ACC112 (cell line): ENCODE results near the gene NCAPH2.

Experiments
- H2AFZ ChIP-seq: fragments of 200-600 bp; sonication (generic); one replicate; pipeline ENCODE4 v1.6.0; 2017; ENCODE audit warnings: antibody characterized with exemption, low read length; ENCODE audit not compliant: unreplicated experiment
- H3K27ac ChIP-seq: fragments of 200-600 bp; sonication (generic); 2 replicates; pipeline ENCODE4 v1.5.1; 2014; ENCODE audit warnings: low read depth, mild to moderate bottlenecking, antibody characterized with exemption, low read length, moderate library complexity
- H3K27me3 ChIP-seq: fragments of 200-600 bp; sonication (generic); 2 replicates; pipeline ENCODE4 v1.6.1; 2014; ENCODE audit warnings: mild to moderate bottlenecking, antibody characterized with exemption, low read length, moderate library complexity, mixed read lengths; ENCODE audit not compliant: insufficient read depth
- H3K36me3 ChIP-seq: fragments of 200-600 bp; sonication (generic); 2 replicates; pipeline ENCODE4 v1.6.1; 2016; ENCODE audit warnings: mild to moderate bottlenecking, antibody characterized with exemption, low read length, moderate library complexity, mixed read lengths; ENCODE audit not compliant: insufficient read depth
- H3K4me1 ChIP-seq: fragments of 200-600 bp; sonication (generic); one replicate; pipeline ENCODE4 v1.6.1; 2016; ENCODE audit warnings: low read length, mixed read lengths; ENCODE audit not compliant: insufficient read depth, unreplicated experiment, control insufficient read depth
- H3K4me3 ChIP-seq: fragments of 200-600 bp; sonication (generic); 2 replicates; pipeline ENCODE4 v1.5.1; 2014; ENCODE audit warnings: mild to moderate bottlenecking, low read depth, low read length
- H3K79me2 ChIP-seq: fragments of 200-600 bp; sonication (generic); one replicate; pipeline ENCODE4 v1.6.0; 2016; ENCODE audit warnings: low read length; ENCODE audit not compliant: control insufficient read depth, unreplicated experiment, insufficient read depth

Gene NCAPH2

DNA sequence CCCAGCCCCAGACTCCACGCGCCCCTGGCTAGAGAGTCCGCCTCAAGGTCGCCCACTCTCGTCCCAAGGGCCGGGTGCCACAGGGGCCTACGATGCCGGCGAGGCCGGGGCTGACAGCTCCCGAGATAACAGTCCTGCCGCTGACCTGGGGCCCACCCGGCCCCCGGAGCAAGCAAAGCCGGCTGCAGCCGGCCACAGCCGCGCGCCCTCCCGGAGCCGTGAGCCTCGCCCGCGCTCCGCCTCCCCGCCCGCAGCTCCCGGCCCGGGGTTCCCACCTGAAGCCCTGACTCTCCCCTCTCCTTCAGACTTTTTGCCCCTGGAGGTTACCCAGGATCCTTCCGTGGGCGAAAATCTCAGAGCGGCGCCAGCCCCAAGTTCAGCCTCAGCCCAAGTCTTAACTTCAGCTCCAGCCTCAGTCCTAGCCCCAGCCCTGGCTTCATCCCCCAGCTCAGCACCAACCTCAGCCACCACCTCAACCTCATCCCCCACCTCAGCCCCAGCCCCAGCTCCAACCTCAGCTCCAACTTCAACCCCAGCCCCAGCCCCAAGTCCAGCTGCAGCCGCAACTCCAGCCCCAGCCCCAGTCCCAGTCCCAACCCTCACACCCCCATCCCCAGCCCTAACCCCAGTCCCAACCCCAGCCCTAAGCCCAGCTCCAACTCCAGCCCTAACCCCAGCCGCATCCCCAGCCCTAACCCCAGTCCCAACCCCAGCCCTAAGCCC lies 39.4 kb downstream of the NCAPH2 start:
- Histone ChIP-seq H3K4me1 (peaks cover 14% of the 10 kb centered on the region), H3K4me3 (no peak overlapping the region), H2AFZ (no peak overlapping the region), H3K27ac (no peak overlapping the region), H3K27me3 (no peaks in the 10 kb centered on the region), H3K79me2 (no peaks in the 10 kb centered on the region), H3K36me3 (no peaks in the 10 kb centered on the region)

DNA sequence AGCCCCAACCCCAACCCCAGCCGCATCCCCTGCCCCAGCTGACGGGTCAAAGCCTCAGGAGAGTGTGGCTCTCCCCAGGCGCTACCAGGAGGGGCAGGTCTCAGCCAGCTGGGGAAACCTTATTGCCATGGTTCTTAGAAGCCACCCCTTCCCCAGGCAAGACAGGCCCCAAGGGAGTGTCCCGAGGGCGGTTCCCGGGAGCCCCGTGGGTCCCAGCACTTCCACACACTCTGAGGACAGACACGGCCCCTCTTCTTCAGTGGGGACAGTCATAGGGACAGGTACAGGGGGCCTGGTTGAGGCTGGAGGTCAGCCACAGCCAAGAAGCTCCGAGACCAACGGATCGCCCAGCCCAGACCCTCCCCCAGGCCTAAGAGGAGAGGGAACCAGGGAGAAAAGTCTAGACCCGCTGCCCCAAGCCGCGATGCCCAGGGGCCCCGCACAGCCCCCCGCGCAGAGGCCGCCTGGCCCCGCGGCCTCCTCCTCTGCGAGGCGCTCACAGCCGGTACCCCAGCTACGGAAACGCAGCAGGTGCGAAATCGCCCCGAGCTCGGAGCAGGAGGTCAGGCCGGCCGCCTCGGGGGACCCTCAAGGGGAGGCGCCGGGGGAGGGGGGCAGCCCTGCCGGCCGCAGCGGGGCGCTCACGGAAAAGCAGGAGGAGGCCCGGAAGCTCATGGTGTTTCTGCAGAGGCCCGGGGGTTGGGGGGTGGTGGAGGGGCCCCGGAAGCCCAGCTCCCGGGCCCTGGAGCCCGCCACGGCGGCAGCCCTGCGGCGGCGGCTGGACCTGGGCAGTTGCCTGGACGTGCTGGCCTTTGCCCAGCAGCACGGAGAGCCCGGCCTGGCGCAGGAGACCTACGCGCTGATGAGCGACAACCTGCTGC lies 40.3 kb downstream of the NCAPH2 start:
- Histone ChIP-seq H3K36me3 (no peaks in the 10 kb centered on the region), H3K79me2 (no peaks in the 10 kb centered on the region), H3K4me1 (peaks cover 12% of the 10 kb centered on the region), H2AFZ (no peak overlapping the region), H3K27ac (no peak overlapping the region), H3K4me3 (no peak overlapping the region), H3K27me3 (no peaks in the 10 kb centered on the region)

- H3K27ac ChIP-seq: no peak overlapping the region
- no peak overlapping the region for H3K4me3 ChIP-seq
- no peaks in the 10 kb centered on the region for H3K27me3 ChIP-seq
- no peaks in the 10 kb centered on the region for H3K79me2 ChIP-seq
- H3K4me1 ChIP-seq: peaks cover 12% of the 10 kb centered on the region
- no peaks in the 10 kb centered on the region for H3K36me3 ChIP-seq
- H2AFZ ChIP-seq: no peak overlapping the region
These were observed 41.1 kb downstream of the NCAPH2 start for GRCh38 chr22:50548921-50549790.

GRCh38 chr22:50550395-50550794 lies 42.4 kb downstream of the NCAPH2 start:
- no peaks in the 10 kb centered on the region for H3K36me3 ChIP-seq
- no peak overlapping the region for H3K27ac ChIP-seq
- H3K4me1 ChIP-seq: peaks cover 4% of the 10 kb centered on the region
- H3K79me2 ChIP-seq: no peaks in the 10 kb centered on the region
- H2AFZ ChIP-seq: no peak overlapping the region
- H3K4me3 ChIP-seq: no peak overlapping the region
- H3K27me3 ChIP-seq: no peaks in the 10 kb centered on the region

- Histone ChIP-seq H3K27ac (no peak overlapping the region), H2AFZ (no peak overlapping the region), H3K27me3 (no peaks in the 10 kb centered on the region), H3K36me3 (no peaks in the 10 kb centered on the region), H3K79me2 (no peaks in the 10 kb centered on the region), H3K4me3 (no peak overlapping the region), H3K4me1 (no peaks in the 10 kb centered on the region)
These were observed 43.2 kb downstream of the NCAPH2 start for GRCh38 chr22:50551160-50551752.

DNA sequence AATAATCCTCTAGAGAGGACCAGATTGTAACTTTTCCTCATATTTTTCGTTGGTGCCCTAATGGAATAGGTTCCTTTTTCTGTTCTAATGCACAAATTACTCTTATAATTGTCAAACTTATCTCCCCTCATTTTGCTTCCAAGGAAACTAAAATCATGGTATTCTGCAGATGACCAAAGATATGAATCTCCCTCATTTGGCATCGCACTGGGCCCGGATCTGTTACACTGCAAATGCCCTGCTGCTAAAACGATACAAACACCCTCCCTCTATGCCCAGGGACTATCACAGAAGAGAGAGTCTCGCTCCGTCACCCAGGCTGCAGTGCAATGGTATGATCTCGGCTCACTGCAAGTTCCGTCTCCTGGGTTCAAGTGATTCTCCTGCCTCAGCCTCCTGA lies 45.3 kb downstream of the NCAPH2 start:
- H2AFZ ChIP-seq: no peak overlapping the region
- no peaks in the 10 kb centered on the region for H3K79me2 ChIP-seq
- no peaks in the 10 kb centered on the region for H3K36me3 ChIP-seq
- no peaks in the 10 kb centered on the region for H3K27me3 ChIP-seq
- no peak overlapping the region for H3K27ac ChIP-seq
- no peaks in the 10 kb centered on the region for H3K4me1 ChIP-seq
- H3K4me3 ChIP-seq: no peak overlapping the region

DNA sequence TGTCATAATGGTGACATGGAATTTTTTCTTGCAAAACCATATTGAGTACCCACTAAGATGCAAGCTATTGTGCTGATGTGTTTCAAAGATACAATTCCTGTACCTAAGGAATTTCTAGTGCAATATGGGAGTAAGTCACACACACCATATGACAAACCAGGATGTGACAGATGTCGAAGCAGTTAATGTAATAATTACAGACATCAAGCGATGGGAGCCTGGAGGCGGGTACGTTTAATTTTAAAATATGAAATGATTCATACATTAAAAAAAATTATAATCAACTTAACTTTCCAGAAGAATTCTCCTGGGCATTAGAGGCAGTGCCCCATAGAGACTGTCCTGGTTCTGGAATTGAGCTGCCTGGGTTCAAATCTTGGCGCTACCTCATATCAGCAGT lies 48.7 kb downstream of the NCAPH2 start:
- no peaks in the 10 kb centered on the region for H3K36me3 ChIP-seq
- no peaks in the 10 kb centered on the region for H3K27me3 ChIP-seq
- no peak overlapping the region for H3K4me3 ChIP-seq

GRCh38 chr22:50560034-50560433 lies 52.0 kb downstream of the NCAPH2 start:
- no peaks in the 10 kb centered on the region for H3K79me2 ChIP-seq
- H3K4me3 ChIP-seq: no peak overlapping the region
- H3K36me3 ChIP-seq: no peaks in the 10 kb centered on the region
- H3K4me1 ChIP-seq: no peaks in the 10 kb centered on the region
- no peaks in the 10 kb centered on the region for H3K27me3 ChIP-seq
- H3K27ac ChIP-seq: no peak overlapping the region
- H2AFZ ChIP-seq: no peak overlapping the region

More for the DNA sequence above, 48.7 kb downstream of the NCAPH2 start:
- Histone ChIP-seq H3K27ac (no peak overlapping the region), H3K79me2 (no peaks in the 10 kb centered on the region), H2AFZ (no peak overlapping the region), H3K4me1 (no peaks in the 10 kb centered on the region)

DNA sequence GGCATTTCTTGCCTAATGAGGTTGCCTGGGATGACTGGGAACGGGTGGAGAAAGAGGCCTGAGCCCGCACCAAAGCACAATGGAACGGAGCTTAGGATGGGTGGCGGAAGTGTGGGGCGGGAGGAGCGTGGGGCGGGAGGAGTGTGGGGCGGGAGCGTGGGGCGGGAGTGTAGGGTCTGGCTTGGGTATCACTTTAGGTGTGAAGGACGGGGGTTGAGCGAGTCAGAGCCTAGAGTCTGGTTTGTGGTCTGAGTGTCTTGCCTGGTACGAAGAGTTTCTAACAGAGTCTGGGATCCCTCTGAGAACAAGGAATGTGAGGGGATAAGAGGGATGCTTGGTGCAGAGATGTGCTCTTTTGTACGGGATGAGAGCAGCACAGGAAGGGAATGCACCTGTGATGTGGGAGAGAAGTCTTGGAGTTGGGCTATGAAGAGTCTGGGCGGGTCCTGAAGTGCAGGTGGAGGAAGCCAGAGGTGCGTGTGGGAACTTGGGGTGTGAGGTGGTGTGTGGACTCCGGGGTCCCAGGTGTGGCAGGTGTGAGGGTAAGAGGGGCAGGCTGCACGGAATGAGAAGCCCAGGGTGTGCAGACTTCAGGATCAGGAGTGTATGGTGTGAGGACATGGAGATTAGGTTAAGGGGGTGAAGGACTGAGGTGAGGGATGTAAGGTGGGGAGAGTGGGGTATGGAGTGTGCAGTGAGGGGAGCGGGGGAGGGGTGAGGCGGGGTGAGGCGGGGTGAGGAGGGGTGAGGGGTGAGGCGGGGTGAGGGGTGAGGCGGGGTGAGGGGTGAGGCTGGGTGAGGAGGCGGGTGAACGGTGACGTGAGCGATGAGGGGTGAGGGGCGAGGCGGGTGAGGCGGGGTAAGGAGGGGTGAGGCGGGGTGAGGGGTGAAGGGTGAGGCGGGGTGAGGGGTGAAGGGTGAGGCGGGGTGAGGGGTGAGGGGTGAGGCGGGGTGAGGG lies 53.7 kb downstream of the NCAPH2 start:
- no peaks in the 10 kb centered on the region for H3K36me3 ChIP-seq
- H3K79me2 ChIP-seq: no peaks in the 10 kb centered on the region
- H3K27me3 ChIP-seq: no peaks in the 10 kb centered on the region
- H3K4me1 ChIP-seq: no peaks in the 10 kb centered on the region
- no peak overlapping the region for H3K27ac ChIP-seq
- no peak overlapping the region for H3K4me3 ChIP-seq
- no peak overlapping the region for H2AFZ ChIP-seq
